Glomerular visceral epithelial cell (primary cell): ENCODE measurements around the gene FES.
"Not testable (repeated sequence)": the region's sequence is repeated elsewhere in the genome, so short reads cannot be mapped to it uniquely, and the experiment has no call there.

Source experiments
- DNase-seq: peaks from one replicate; pipeline ENCODE4 v3.0.0-alpha.2; 2016; ENCODE audit errors: extremely low spot score

The FES gene

GRCh38 chr15:90860942-90861675 lies 23.2 kb upstream of the FES start:
- DNase-seq, result no peak

- DNase-seq, result no peak
Observed at GRCh38 chr15:90862487-90862886, 21.8 kb upstream of the FES start.

GRCh38 chr15:90862964-90863778 lies 21.1 kb upstream of the FES start:
- no peak for DNase-seq

GRCh38 chr15:90863987-90864386 lies 20.3 kb upstream of the FES start:
- no peak for DNase-seq

GRCh38 chr15:90864507-90864906 lies 19.8 kb upstream of the FES start:
- DNase-seq, result no peak

- no peak for DNase-seq
Observed at GRCh38 chr15:90865702-90866101, 18.6 kb upstream of the FES start.

- DNase-seq, result no peak
Observed at GRCh38 chr15:90866161-90866715, 18.1 kb upstream of the FES start.

- DNase-seq, result no peak
Observed at GRCh38 chr15:90866800-90867199, 17.5 kb upstream of the FES start.

- DNase-seq, result no peak
Observed at GRCh38 chr15:90868261-90868689, 16.0 kb upstream of the FES start, which contains the start of gene FURIN. FURIN (plus strand) TSS chr15:90868588; CDS start chr15:90875741, 7,153 bp downstream.

- no peak for DNase-seq
Observed at GRCh38 chr15:90869140-90869541, 15.2 kb upstream of the FES start.

- peak; percentile 90 for DNase-seq
Observed at GRCh38 chr15:90869601-90870353, 14.5 kb upstream of the FES start.

- peak; percentile 43 for DNase-seq
Observed at GRCh38 chr15:90870354-90871138, 13.8 kb upstream of the FES start.

- peak; percentile 52 for DNase-seq
Observed at GRCh38 chr15:90871139-90871715, 13.1 kb upstream of the FES start.

- peak; percentile 45 for DNase-seq
Observed at GRCh38 chr15:90871716-90872485, 12.4 kb upstream of the FES start.

- peak; percentile 70 for DNase-seq
Observed at GRCh38 chr15:90872486-90873184, 11.7 kb upstream of the FES start.

- DNase-seq, result no peak
Observed at GRCh38 chr15:90873488-90873997, 10.8 kb upstream of the FES start.

GRCh38 chr15:90873998-90874605 lies 10.2 kb upstream of the FES start:
- no peak for DNase-seq

GRCh38 chr15:90874986-90875385 lies 9.3 kb upstream of the FES start:
- not testable (repeated sequence) for DNase-seq

- no peak for DNase-seq
Observed at GRCh38 chr15:90875549-90875981, 8.7 kb upstream of the FES start.
